ENCODE results near the gene PLEKHA7.

Gene PLEKHA7

DNA sequence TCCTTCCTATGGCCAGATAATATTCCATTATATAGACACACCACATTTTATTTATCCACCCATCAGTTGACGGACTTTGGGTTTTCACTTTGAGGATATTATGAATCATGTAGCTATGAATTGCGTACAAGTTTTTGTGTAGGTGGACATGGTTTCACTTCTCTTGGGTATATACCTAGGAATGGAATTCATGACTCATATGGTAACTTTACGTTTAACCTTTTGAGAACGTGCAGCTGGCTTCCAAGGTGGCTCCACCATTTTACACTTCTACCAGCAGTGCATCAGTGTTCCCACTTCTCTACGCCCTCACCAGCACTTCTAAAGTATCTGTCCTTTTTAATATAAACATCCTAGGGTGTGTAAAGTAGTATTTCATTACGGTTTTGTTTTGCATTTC, 112.0 kb downstream of the PLEKHA7 start:
- Histone ChIP-seq H3K9me3 (ENCODE audit: control insufficient read depth, insufficient read depth, low read length) (no peaks in the 10 kb centered on the region), H3K4me3 (ENCODE audit: low read length) (no peak overlapping the region), H3F3A (ENCODE audit: control insufficient read depth, insufficient read depth) (no peaks in the 10 kb centered on the region), H3K4me2 (ENCODE audit: low read length) (no peak overlapping the region), H3K9me2 (replicated peaks; ENCODE audit: control insufficient read depth, low read length) (no peaks in the 10 kb centered on the region), H3K36me3 (ENCODE audit: control insufficient read depth, low read length) (no peaks in the 10 kb centered on the region), H3K79me2 (ENCODE audit: control insufficient read depth, low read length) (no peaks in the 10 kb centered on the region), H3K27me3 (ENCODE audit: control insufficient read depth, low read length) (no peaks in the 10 kb centered on the region), H3K27ac (ENCODE audit: low read depth, low read length) (no peak overlapping the region), H3K4me1 (ENCODE audit: control insufficient read depth, low read length) (no peaks in the 10 kb centered on the region), H4K20me1 (ENCODE audit: control insufficient read depth, insufficient read depth, low read depth, low read length) (no peaks in the 10 kb centered on the region)
- no peak for TF ChIP-seq EZH2phosphoT487 (IDR thresholded peaks at IDR 0.05; ENCODE audit: borderline replicate concordance, low read length)
- TF ChIP-seq, protein P1, sequence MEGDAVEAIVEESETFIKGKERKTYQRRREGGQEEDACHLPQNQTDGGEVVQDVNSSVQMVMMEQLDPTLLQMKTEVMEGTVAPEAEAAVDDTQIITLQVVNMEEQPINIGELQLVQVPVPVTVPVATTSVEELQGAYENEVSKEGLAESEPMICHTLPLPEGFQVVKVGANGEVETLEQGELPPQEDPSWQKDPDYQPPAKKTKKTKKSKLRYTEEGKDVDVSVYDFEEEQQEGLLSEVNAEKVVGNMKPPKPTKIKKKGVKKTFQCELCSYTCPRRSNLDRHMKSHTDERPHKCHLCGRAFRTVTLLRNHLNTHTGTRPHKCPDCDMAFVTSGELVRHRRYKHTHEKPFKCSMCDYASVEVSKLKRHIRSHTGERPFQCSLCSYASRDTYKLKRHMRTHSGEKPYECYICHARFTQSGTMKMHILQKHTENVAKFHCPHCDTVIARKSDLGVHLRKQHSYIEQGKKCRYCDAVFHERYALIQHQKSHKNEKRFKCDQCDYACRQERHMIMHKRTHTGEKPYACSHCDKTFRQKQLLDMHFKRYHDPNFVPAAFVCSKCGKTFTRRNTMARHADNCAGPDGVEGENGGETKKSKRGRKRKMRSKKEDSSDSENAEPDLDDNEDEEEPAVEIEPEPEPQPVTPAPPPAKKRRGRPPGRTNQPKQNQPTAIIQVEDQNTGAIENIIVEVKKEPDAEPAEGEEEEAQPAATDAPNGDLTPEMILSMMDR (IDR thresholded peaks at IDR 0.05; ENCODE audit: low read depth, low read length, poor library complexity, severe bottlenecking), result no peak

DNA sequence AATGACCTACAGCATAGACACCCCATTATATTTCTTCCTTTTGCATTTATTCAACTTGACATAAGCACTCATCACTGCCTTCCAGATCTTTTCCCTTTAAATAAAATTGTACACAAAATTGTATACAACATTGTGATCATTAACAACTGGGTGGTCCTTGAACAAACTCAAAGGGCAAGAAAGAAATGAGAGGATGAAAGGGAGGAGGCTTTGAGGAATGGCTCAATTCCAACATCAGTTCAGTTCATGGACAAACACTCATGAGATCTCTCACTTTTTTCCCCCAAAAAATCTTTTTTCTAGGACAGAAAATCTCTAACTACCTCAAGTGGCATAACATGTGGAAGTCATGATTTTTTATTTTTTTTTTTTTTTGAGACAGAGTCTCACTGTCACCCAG, 113.7 kb downstream of the PLEKHA7 start:
- no peaks in the 10 kb centered on the region for H3F3A ChIP-seq (ENCODE audit: control insufficient read depth, insufficient read depth)
- no peaks in the 10 kb centered on the region for H3K79me2 ChIP-seq (ENCODE audit: control insufficient read depth, low read length)
- H3K36me3 ChIP-seq (ENCODE audit: control insufficient read depth, low read length), result no peaks in the 10 kb centered on the region
- H3K9me2 ChIP-seq (replicated peaks; ENCODE audit: control insufficient read depth, low read length), result no peaks in the 10 kb centered on the region
- no peaks in the 10 kb centered on the region for H3K4me1 ChIP-seq (ENCODE audit: control insufficient read depth, low read length)
- H3K27ac ChIP-seq (ENCODE audit: low read depth, low read length), result no peak overlapping the region
- no peak overlapping the region for H3K4me3 ChIP-seq (ENCODE audit: low read length)
- H3K9me3 ChIP-seq (ENCODE audit: control insufficient read depth, insufficient read depth, low read length), result no peaks in the 10 kb centered on the region
- H3K27me3 ChIP-seq (ENCODE audit: control insufficient read depth, low read length), result no peaks in the 10 kb centered on the region
- H4K20me1 ChIP-seq (ENCODE audit: control insufficient read depth, insufficient read depth, low read depth, low read length), result no peaks in the 10 kb centered on the region
- H3K4me2 ChIP-seq (ENCODE audit: low read length), result no peak overlapping the region
- TF ChIP-seq, protein P1 (IDR thresholded peaks at IDR 0.05; ENCODE audit: low read depth, low read length, poor library complexity, severe bottlenecking), result no peak
- no peak for TF ChIP-seq EZH2phosphoT487 (IDR thresholded peaks at IDR 0.05; ENCODE audit: borderline replicate concordance, low read length)

DNA sequence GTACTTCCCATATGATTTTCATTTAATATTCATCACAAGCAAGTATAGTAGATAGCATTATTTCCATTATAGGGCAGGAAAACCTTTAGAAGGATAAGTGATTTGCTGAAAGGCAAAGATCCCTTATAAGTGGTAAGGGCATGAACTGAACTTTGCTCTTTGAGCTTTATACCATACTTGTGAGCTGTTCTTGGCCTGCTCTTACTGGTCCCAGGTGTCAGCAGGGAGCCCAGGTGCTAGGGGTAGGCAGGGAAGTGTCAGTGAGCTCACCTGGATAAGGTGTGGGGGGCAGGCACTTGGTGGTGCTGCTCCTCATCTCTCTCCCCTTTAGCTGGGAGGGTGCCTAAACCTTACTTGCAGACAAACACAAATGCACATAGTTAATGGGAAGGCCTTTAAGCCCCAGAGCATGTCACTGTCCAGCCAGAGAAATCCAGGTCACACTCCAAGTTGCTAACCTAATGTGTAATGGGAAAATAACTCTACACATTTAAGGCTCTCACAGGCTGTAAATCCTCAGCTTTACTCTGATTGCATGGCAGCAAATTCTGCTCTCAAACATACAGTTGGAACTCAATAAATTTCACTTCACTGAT, 114.4 kb downstream of the PLEKHA7 start:
- TF ChIP-seq EZH2phosphoT487 (IDR thresholded peaks at IDR 0.05; ENCODE audit: borderline replicate concordance, low read length), result no peak
- TF ChIP-seq, protein P1 (IDR thresholded peaks at IDR 0.05; ENCODE audit: low read depth, low read length, poor library complexity, severe bottlenecking), result no peak
- Histone ChIP-seq H3K79me2 (ENCODE audit: control insufficient read depth, low read length) (no peaks in the 10 kb centered on the region), H3K27ac (ENCODE audit: low read depth, low read length) (no peak overlapping the region)

More for the DNA sequence above, 114.4 kb downstream of the PLEKHA7 start:
- H3K4me1 ChIP-seq (ENCODE audit: control insufficient read depth, low read length), result no peaks in the 10 kb centered on the region
- no peaks in the 10 kb centered on the region for H3K27me3 ChIP-seq (ENCODE audit: control insufficient read depth, low read length)
- H3F3A ChIP-seq (ENCODE audit: control insufficient read depth, insufficient read depth), result no peaks in the 10 kb centered on the region
- H3K36me3 ChIP-seq (ENCODE audit: control insufficient read depth, low read length), result no peaks in the 10 kb centered on the region
- no peaks in the 10 kb centered on the region for H3K9me2 ChIP-seq (replicated peaks; ENCODE audit: control insufficient read depth, low read length)
- H3K9me3 ChIP-seq (ENCODE audit: control insufficient read depth, insufficient read depth, low read length), result no peaks in the 10 kb centered on the region
- H3K4me2 ChIP-seq (ENCODE audit: low read length), result no peak overlapping the region
- no peak overlapping the region for H3K4me3 ChIP-seq (ENCODE audit: low read length)
- H4K20me1 ChIP-seq (ENCODE audit: control insufficient read depth, insufficient read depth, low read depth, low read length), result no peaks in the 10 kb centered on the region

Data from DOHH2 (cell line).